Measurements from ENCODE around the gene PAPPA2. TPM values are rescaled to one million over a fixed set of nuclear protein-coding genes. Genes with fewer than 3 reads are reported as not detected.

The PAPPA2 gene
- total RNA-seq, 1 experiment from 2014 or later, result 0.81 TPM

GRCh38 chr1:176773038-176773437 is 310.1 kb downstream of the PAPPA2 start:
- H3K9me3 Mint-ChIP-seq, result no peaks in the 10 kb centered on the region

More at GRCh38 chr1:176773038-176773437, 310.1 kb downstream of the PAPPA2 start:
- no peaks in the 10 kb centered on the region for H3K27me3 Mint-ChIP-seq (ENCODE audit: low read depth)
- Histone ChIP-seq H4K5ac (ENCODE audit: insufficient read length, low read depth, low read length) (no peak overlapping the region), H3K9ac (ENCODE audit: extremely low read depth, insufficient read length, low read length) (no peak overlapping the region), H3K56ac (ENCODE audit: insufficient read length, low read depth, low read length) (no peak overlapping the region), H3K27me3 (ENCODE audit: insufficient read depth, low read length) (no peaks in the 10 kb centered on the region), H4K91ac (ENCODE audit: insufficient read length, low read depth, low read length) (no peak overlapping the region), H2BK15ac (ENCODE audit: low read depth, low read length) (no peak overlapping the region), H3K79me2 (ENCODE audit: insufficient read depth, low read length) (no peaks in the 10 kb centered on the region), H2AFZ (ENCODE audit: low read length) (no peak overlapping the region), H3K9me3 (ENCODE audit: control insufficient read depth, low read depth, low read length) (no peaks in the 10 kb centered on the region), H3K23me2 (ENCODE audit: insufficient read length, low read depth, low read length, poor library complexity, severe bottlenecking) (no peaks in the 10 kb centered on the region), H2BK5ac (ENCODE audit: insufficient read length, low read length) (no peak overlapping the region), H2AK5ac (ENCODE audit: insufficient read length, low read length) (no peak overlapping the region), H3K79me1 (ENCODE audit: insufficient read depth, low read depth, low read length, poor library complexity, severe bottlenecking) (no peaks in the 10 kb centered on the region), H3K4ac (ENCODE audit: low read depth, low read length) (no peak overlapping the region), H3K4me2 (ENCODE audit: insufficient read depth, insufficient read length, low read length) (no peak overlapping the region), H2BK120ac (ENCODE audit: low read depth, low read length, poor library complexity, severe bottlenecking) (no peak overlapping the region), H3K4me1 (ENCODE audit: insufficient read depth, low read length) (no peaks in the 10 kb centered on the region), H4K20me1 (ENCODE audit: control insufficient read depth, insufficient read depth, insufficient read length) (no peaks in the 10 kb centered on the region), H2BK12ac (ENCODE audit: insufficient read length, low read depth, low read length) (no peak overlapping the region), H3K27ac (ENCODE audit: insufficient read length, low read depth, low read length) (no peak overlapping the region), H3K18ac (ENCODE audit: insufficient read length, low read depth, low read length) (no peak overlapping the region), H3K14ac (ENCODE audit: insufficient read depth, low read length) (no peak overlapping the region), H3T11ph (ENCODE audit: low read length) (no peak overlapping the region), H3K23ac (ENCODE audit: insufficient read length, low read depth, low read length) (no peak overlapping the region), H4K8ac (replicated peaks; ENCODE audit: insufficient read length, low read depth, low read length) (no peak overlapping the region), H2BK20ac (ENCODE audit: low read depth, low read length, poor library complexity, severe bottlenecking) (no peak overlapping the region)
- no peak for DNase-seq
- TF ChIP-seq CTCF (conservative IDR thresholded peaks at IDR 0.05), result no peak
- no peaks in the 10 kb centered on the region for H3K36me3 Mint-ChIP-seq (ENCODE audit: insufficient read depth in 1 of 3, low read depth in 3 of 3)
- no peak overlapping the region for H3K27ac Mint-ChIP-seq
- WGBS (ENCODE audit: extremely low coverage, insufficient read length, low lambda C conversion rate), result no CpG with 5 or more reads among the region's 4 CpGs
- no peak overlapping the region for H3K4me3 Mint-ChIP-seq
- peaks cover 3 to 4% of the 10 kb centered on the region in 2 experiments; a peak in 1 of 4 replicates for H3K4me1 Mint-ChIP-seq
